ENCODE results near the gene UTY. TPM values are rescaled to one million over a fixed set of nuclear protein-coding genes. Genes with fewer than 3 reads are reported as not detected.

The UTY gene
- total and polyA plus RNA-seq, 10 of the 15 experiments (the other 5 are each of a cell fraction or from before 2014, with no cell fraction given) = 0.13 TPM; not detected in 9

DNA sequence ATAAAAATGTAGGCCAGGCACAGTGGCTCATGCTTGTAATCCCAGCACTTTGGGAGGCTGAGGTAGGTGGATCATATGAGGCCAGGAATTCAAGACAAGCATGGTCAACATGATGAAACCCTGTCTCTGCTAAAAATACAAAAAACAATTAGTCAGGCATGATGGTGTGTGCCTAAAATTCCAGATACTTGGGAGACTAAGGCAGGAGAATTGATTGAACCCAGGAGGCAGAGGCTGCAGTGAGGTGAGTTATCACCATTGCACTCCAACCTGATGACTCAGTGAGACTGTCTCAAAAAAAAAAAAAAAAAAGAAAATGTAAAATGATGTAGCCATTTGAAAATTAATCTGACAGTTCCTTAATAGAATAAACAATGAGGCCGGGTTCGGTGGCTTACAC lies 171.9 kb downstream of the UTY start:
- no peak for ATAC-seq
- H3K27me3 ChIP-seq (replicated peaks in 1 of 2; ENCODE audit: control insufficient read depth in 2 of 2, insufficient read depth in 2 of 2, low read length in 1 of 2) = no peaks in the 10 kb centered on the region
- no peaks in the 10 kb centered on the region for H3K36me3 ChIP-seq (ENCODE audit: control insufficient read depth in 2 of 2, insufficient read depth in 2 of 2, low read length in 1 of 2)
- H2AFZ ChIP-seq (ENCODE audit: control insufficient read depth, low read depth, low read length) = no peak overlapping the region
- ChIA-PET RAD21 (ENCODE audit: unreplicated experiment) (no interaction called here), CTCF (no interaction called here), POLR2A (no interaction called here), SMC1A (ENCODE audit: uncharacterized antibody, unreplicated experiment) (no interaction called here)
- no peak for FAIRE-seq
- H3K9me3 ChIP-seq (replicated peaks; ENCODE audit: control insufficient read depth, insufficient read depth, low read length) = no peaks in the 10 kb centered on the region
- no peak overlapping the region for H3K4me2 ChIP-seq (ENCODE audit: control insufficient read depth, insufficient read depth)
- H3K9ac ChIP-seq (ENCODE audit: control insufficient read depth, insufficient read depth, low read length) = no peak overlapping the region
- no peak overlapping the region for H3K27ac ChIP-seq (ENCODE audit: control insufficient read depth, insufficient read depth)
- in situ Hi-C loops (cut with MboI) (no loop called here), intact Hi-C loops (cut with micrococcal nuclease; ENCODE audit: unreplicated experiment) (no loop called here)
- TF ChIP-seq RAD21 (IDR thresholded peaks at IDR 0.05; ENCODE audit: insufficient read depth, low read depth, low read length) (no peak), ATF7 (IDR thresholded peaks at IDR 0.05; ENCODE audit: low read depth) (no peak), CUX1 (IDR thresholded peaks at IDR 0.05; ENCODE audit: insufficient replicate concordance, low read depth, low read length) (no peak), POU2F2 (IDR thresholded peaks at IDR 0.05; ENCODE audit: borderline replicate concordance, low read depth, low read length) (no peak), USF1 (IDR thresholded peaks at IDR 0.05; ENCODE audit: borderline replicate concordance, extremely low read length, insufficient read depth, low read depth, low read length) (no peak), ZBTB4 (CRISPR knock-in tag; IDR thresholded peaks at IDR 0.05) (no peak), SMARCA5 (IDR thresholded peaks at IDR 0.05) (no peak), CHD1 (IDR thresholded peaks at IDR 0.05; ENCODE audit: low read depth, low read length) (no peak), IKZF2 (IDR thresholded peaks at IDR 0.05) (no peak), JUND (IDR thresholded peaks at IDR 0.05; ENCODE audit: low read depth, low read length) (no peak), GATAD2B (conservative IDR thresholded peaks at IDR 0.05; ENCODE audit: low read depth) (no peak), RAD51 (IDR thresholded peaks at IDR 0.05) (no peak)
- H4K20me1 ChIP-seq (ENCODE audit: control insufficient read depth, insufficient read depth) = no peaks in the 10 kb centered on the region
- no peak overlapping the region for H3K4me3 ChIP-seq
- no TSS peak for BruUV-seq (replicated peaks)
- H3K79me2 ChIP-seq (ENCODE audit: control insufficient read depth, insufficient read depth, low read length) = no peaks in the 10 kb centered on the region
- no CpG with 5 or more reads among the region's 2 CpGs for WGBS (ENCODE audit: insufficient coverage, insufficient replicate concordance, low lambda C conversion rate, missing lambda C conversion rate)
- no peak for DNase-seq (ENCODE audit: low read depth, low spot score)
- H3K4me1 ChIP-seq (ENCODE audit: control insufficient read depth, insufficient read depth, low read length) = no peaks in the 10 kb centered on the region
